SU-DHL-6 (cell line): Measurements from ENCODE around the gene PIGT.
A peak's percentile ranks its signal among the peaks of the same experiment; 100 is the strongest.

Experiments used
- CTCF ChIP-seq: fragments of 200-600 bp; sonication (generic); IDR thresholded peaks from one replicate; pipeline ENCODE4 v1.5.1; 2017; ENCODE audit warnings: antibody characterized with exemption, mild to moderate bottlenecking, low read length, moderate library complexity; ENCODE audit not compliant: insufficient read depth, poor library complexity, severe bottlenecking
- EZH2phosphoT487 ChIP-seq: fragments of 200-600 bp; sonication (generic), shearing (Covaris generic); conservative IDR thresholded peaks from 2 replicates; pipeline ENCODE4 v1.6.1; 2018; ENCODE audit warnings: mild to moderate bottlenecking, antibody characterized with exemption, low read length, moderate library complexity, mixed read lengths

- TF ChIP-seq CTCF: peak; percentile 91
- no peak for TF ChIP-seq EZH2phosphoT487
Observed at GRCh38 chr20:45373353-45374100, 42.4 kb upstream of the PIGT start.
